ENCODE data around the gene SAMD10. TPM values are rescaled to one million over a fixed set of nuclear protein-coding genes. Genes with fewer than 3 reads are reported as not detected.
A peak's percentile ranks its signal among the peaks of the same experiment; 100 is the strongest.

Gene SAMD10
- total RNA-seq, 4 donors from 2014 or later = 5.9 to 86.2 (median 19.4) TPM

- Histone ChIP-seq H3K36me3 (peaks cover 0 to 22% (median 6%) of the 10 kb centered on the region in 4 donors), H3K4me3 (no peak overlapping the region), H3K4me1 (peaks cover 0 to 5% (median 2%) of the 10 kb centered on the region in 4 donors), H3K9me3 (no peaks in the 10 kb centered on the region), H3K27me3 (no peaks in the 10 kb centered on the region), H3K27ac (no peak overlapping the region)
- DNase-seq = no peak
- TF ChIP-seq POLR2A (IDR thresholded peaks at IDR 0.05) (no peak), EP300 (IDR thresholded peaks at IDR 0.05; ENCODE audit: low read depth) (no peak), POLR2AphosphoS5 (IDR thresholded peaks at IDR 0.05) (no peak), CTCF (IDR thresholded peaks at IDR 0.05) (no peak)
- 91% methylated on average over 9 of the region's 9 CpGs; no CpG with 5 or more reads in 1 of the 2 donors for WGBS, 2 donors (ENCODE audit: low coverage in 1 of 2)
- intact Hi-C loops (cut with DNase I; ENCODE audit: low total_unique reads) = no loop called here
- in situ Hi-C loops (cut with MboI; ENCODE audit: low pct_ligation_motif_present in 1 of 4, low pct_unique_long_range_greater_than_20kb in 1 of 4, low sequenced_read_pairs in 3 of 4) = no loop called here
Measured at GRCh38 chr20:63935447-63935846, 44.0 kb downstream of the SAMD10 start.

GRCh38 chr20:63934271-63935068, 45.0 kb downstream of the SAMD10 start:
- Histone ChIP-seq H3K9me3 (no peaks in the 10 kb centered on the region), H3K27me3 (no peaks in the 10 kb centered on the region), H3K36me3 (peaks cover 0 to 25% (median 9%) of the 10 kb centered on the region in 4 donors), H3K27ac (no peak overlapping the region), H3K4me3 (no peak overlapping the region), H3K4me1 (peaks cover 0 to 5% (median 2%) of the 10 kb centered on the region in 4 donors)
- no peak for DNase-seq
- in situ Hi-C loops (cut with MboI; ENCODE audit: low pct_ligation_motif_present in 1 of 4, low pct_unique_long_range_greater_than_20kb in 1 of 4, low sequenced_read_pairs in 3 of 4) = no loop called here
- 84 to 100% methylated on average over 3 to 37 of the region's 37 CpGs for WGBS, 2 donors (ENCODE audit: low coverage in 1 of 2)
- intact Hi-C loops (cut with DNase I; ENCODE audit: low total_unique reads) = no loop called here
- no peak for TF ChIP-seq POLR2A (IDR thresholded peaks at IDR 0.05)
- no peak for TF ChIP-seq POLR2AphosphoS5 (IDR thresholded peaks at IDR 0.05)
- TF ChIP-seq CTCF (IDR thresholded peaks at IDR 0.05) = peak in 2 of 5 experiments; percentile 16 to 24
- TF ChIP-seq EP300 (IDR thresholded peaks at IDR 0.05; ENCODE audit: low read depth) = no peak

DNA sequence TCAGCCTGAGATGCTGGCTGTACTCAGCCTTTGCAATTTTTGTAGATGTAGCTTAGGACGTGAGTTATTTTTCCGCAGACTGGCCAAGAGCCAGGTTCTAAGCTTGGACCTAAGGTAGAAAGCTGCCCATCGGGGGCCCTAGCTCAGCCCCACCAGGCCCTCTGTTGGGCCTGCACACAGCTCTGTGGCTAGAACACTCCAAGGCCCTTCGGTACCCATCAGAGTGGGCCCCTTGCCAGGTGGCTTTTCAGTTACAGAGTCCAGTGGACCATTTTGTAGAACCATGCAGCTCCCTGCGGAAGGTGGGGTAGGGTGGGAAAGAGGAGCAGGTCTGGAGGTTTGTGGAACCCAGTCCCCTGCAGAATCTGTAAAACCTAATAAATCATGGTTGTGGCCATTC, 45.8 kb downstream of the SAMD10 start:
- Histone ChIP-seq H3K36me3 (peaks cover 0 to 34% (median 16%) of the 10 kb centered on the region in 4 donors), H3K27me3 (no peaks in the 10 kb centered on the region), H3K27ac (no peak overlapping the region), H3K4me1 (peaks cover 0 to 5% (median 2%) of the 10 kb centered on the region in 4 donors), H3K9me3 (no peaks in the 10 kb centered on the region), H3K4me3 (no peak overlapping the region)
- TF ChIP-seq POLR2AphosphoS5 (IDR thresholded peaks at IDR 0.05) (no peak), EP300 (IDR thresholded peaks at IDR 0.05; ENCODE audit: low read depth) (no peak), CTCF (IDR thresholded peaks at IDR 0.05) (no peak), POLR2A (IDR thresholded peaks at IDR 0.05) (no peak)
- no peak for DNase-seq
- 90% methylated on average over 5 of the region's 5 CpGs; no CpG with 5 or more reads in 1 of the 2 donors for WGBS, 2 donors (ENCODE audit: low coverage in 1 of 2)
- intact Hi-C loops (cut with DNase I; ENCODE audit: low total_unique reads) (no loop called here), in situ Hi-C loops (cut with MboI; ENCODE audit: low pct_ligation_motif_present in 1 of 4, low pct_unique_long_range_greater_than_20kb in 1 of 4, low sequenced_read_pairs in 3 of 4) (no loop called here)

GRCh38 chr20:63932606-63933160, 46.8 kb downstream of the SAMD10 start:
- WGBS, 2 donors (ENCODE audit: low coverage in 1 of 2) = 95% methylated on average over 17 of the region's 17 CpGs; no CpG with 5 or more reads in 1 of the 2 donors
- no peak for TF ChIP-seq EP300 (IDR thresholded peaks at IDR 0.05; ENCODE audit: low read depth)
- no peak for TF ChIP-seq POLR2A (IDR thresholded peaks at IDR 0.05)
- no peak for TF ChIP-seq CTCF (IDR thresholded peaks at IDR 0.05)
- no peak for TF ChIP-seq POLR2AphosphoS5 (IDR thresholded peaks at IDR 0.05)
- Histone ChIP-seq H3K27me3 (no peaks in the 10 kb centered on the region), H3K4me3 (no peak overlapping the region), H3K4me1 (peaks cover 0 to 5% (median 2%) of the 10 kb centered on the region in 4 donors), H3K36me3 (peaks cover 0 to 43% (median 19%) of the 10 kb centered on the region in 4 donors), H3K9me3 (no peaks in the 10 kb centered on the region), H3K27ac (no peak overlapping the region)
- no peak for DNase-seq
- intact Hi-C loops (cut with DNase I; ENCODE audit: low total_unique reads) (no loop called here), in situ Hi-C loops (cut with MboI; ENCODE audit: low pct_ligation_motif_present in 1 of 4, low pct_unique_long_range_greater_than_20kb in 1 of 4, low sequenced_read_pairs in 3 of 4) (no loop called here)

All from transverse colon (tissue), 4 donors.